ENCODE data around the gene CRELD1.

CRELD1 gene

GRCh38 chr3:9955067-9955502 is 21.5 kb downstream of the CRELD1 start:
- no peak overlapping the region for H3K4me3 ChIP-seq (ENCODE audit: low read depth, low read length)

GRCh38 chr3:9955611-9956352 is 22.1 kb downstream of the CRELD1 start:
- no peak overlapping the region for H3K4me3 ChIP-seq (ENCODE audit: low read depth, low read length)

- H3K4me3 ChIP-seq (ENCODE audit: low read depth, low read length) = no peak overlapping the region
Measured at GRCh38 chr3:9957214-9957613, 23.6 kb downstream of the CRELD1 start.

GRCh38 chr3:9965200-9965875 is 31.7 kb downstream of the CRELD1 start:
- H3K4me3 ChIP-seq (ENCODE audit: low read depth, low read length) = no peak overlapping the region

GRCh38 chr3:9966841-9967240 is 33.2 kb downstream of the CRELD1 start:
- H3K4me3 ChIP-seq (ENCODE audit: low read depth, low read length) = no peak overlapping the region

- H3K4me3 ChIP-seq (ENCODE audit: low read depth, low read length) = no peak overlapping the region
Measured at GRCh38 chr3:9969632-9970019, 36.0 kb downstream of the CRELD1 start.

- no peak overlapping the region for H3K4me3 ChIP-seq (ENCODE audit: low read depth, low read length)
Measured at GRCh38 chr3:9970020-9970652, 36.5 kb downstream of the CRELD1 start.

GRCh38 chr3:9976721-9977709 is 43.4 kb downstream of the CRELD1 start:
- no peak overlapping the region for H3K4me3 ChIP-seq (ENCODE audit: low read depth, low read length)

GRCh38 chr3:9978710-9979305 is 45.2 kb downstream of the CRELD1 start:
- no peak overlapping the region for H3K4me3 ChIP-seq (ENCODE audit: low read depth, low read length)

- H3K4me3 ChIP-seq (ENCODE audit: low read depth, low read length) = no peak overlapping the region
Measured at GRCh38 chr3:9980251-9980650, 46.6 kb downstream of the CRELD1 start.

- H3K4me3 ChIP-seq (ENCODE audit: low read depth, low read length) = peak overlapping the region; percentile 99
Measured at GRCh38 chr3:9986230-9986725, 52.6 kb downstream of the CRELD1 start.

GRCh38 chr3:9994086-9994844 is 60.6 kb downstream of the CRELD1 start:
- no peak overlapping the region for H3K4me3 ChIP-seq (ENCODE audit: low read depth, low read length)

Data from iPS-11a (cell line).